Measurements from ENCODE around the gene ANAPC1. TPM values are rescaled to one million over a fixed set of nuclear protein-coding genes. Genes with fewer than 3 reads are reported as not detected.

ANAPC1 gene
- total RNA-seq, 1 experiment from 2014 or later = 94.4 TPM

DNA sequence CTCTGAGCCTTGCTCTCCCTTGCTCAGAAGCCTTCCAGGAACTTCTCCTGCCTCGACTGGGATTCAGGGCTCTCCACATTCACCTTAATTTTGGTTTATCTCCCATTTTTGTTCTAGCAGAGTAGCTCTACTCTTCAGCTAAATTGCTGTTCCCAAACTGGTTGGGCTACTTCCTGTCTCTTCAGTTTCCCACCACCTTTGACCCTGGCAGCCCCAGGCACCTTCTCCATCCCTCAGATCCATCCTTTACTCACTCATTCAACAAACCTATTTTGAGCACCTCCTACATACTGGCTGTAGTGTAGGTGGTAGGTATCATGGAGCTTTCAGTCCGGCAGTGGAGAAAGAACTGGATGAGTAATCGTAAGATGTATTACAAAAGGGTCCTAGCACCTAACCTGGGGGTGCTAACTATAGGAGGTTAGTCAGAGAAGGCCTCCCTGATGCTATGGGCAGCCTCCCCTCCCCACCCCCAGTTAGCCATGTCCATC is 40.7 kb upstream of the ANAPC1 start:
- no peak overlapping the region for H3K27ac ChIP-seq (ENCODE audit: low read length)
- H2AFZ ChIP-seq (ENCODE audit: low read length) = no peak overlapping the region
- H3K9ac ChIP-seq (ENCODE audit: low read length) = no peak overlapping the region
- DNase-seq = peak; percentile 29
- no peaks in the 10 kb centered on the region for H3K27me3 ChIP-seq (ENCODE audit: low read length)
- no peaks in the 10 kb centered on the region for H3K9me3 ChIP-seq (ENCODE audit: low read length)
- ATAC-seq = no peak
- intact Hi-C loops (cut with micrococcal nuclease) = no loop called here
- H3K4me2 ChIP-seq (ENCODE audit: low read length) = no peak overlapping the region
- no peaks in the 10 kb centered on the region for H3K9me2 ChIP-seq (replicated peaks; ENCODE audit: low read length)
- H3F3A ChIP-seq (ENCODE audit: low read length, unreplicated experiment) = no peaks in the 10 kb centered on the region
- ChIA-PET CTCF (no interaction called here), POLR2A (ENCODE audit: unreplicated experiment) (no interaction called here)
- H3K79me2 ChIP-seq (ENCODE audit: low read length) = no peaks in the 10 kb centered on the region
- H3K36me3 ChIP-seq (ENCODE audit: low read depth, low read length) = no peaks in the 10 kb centered on the region
- TF ChIP-seq EZH2phosphoT487 (IDR thresholded peaks at IDR 0.05; ENCODE audit: borderline replicate concordance, low read length) = no peak
- TF ChIP-seq, protein P1, sequence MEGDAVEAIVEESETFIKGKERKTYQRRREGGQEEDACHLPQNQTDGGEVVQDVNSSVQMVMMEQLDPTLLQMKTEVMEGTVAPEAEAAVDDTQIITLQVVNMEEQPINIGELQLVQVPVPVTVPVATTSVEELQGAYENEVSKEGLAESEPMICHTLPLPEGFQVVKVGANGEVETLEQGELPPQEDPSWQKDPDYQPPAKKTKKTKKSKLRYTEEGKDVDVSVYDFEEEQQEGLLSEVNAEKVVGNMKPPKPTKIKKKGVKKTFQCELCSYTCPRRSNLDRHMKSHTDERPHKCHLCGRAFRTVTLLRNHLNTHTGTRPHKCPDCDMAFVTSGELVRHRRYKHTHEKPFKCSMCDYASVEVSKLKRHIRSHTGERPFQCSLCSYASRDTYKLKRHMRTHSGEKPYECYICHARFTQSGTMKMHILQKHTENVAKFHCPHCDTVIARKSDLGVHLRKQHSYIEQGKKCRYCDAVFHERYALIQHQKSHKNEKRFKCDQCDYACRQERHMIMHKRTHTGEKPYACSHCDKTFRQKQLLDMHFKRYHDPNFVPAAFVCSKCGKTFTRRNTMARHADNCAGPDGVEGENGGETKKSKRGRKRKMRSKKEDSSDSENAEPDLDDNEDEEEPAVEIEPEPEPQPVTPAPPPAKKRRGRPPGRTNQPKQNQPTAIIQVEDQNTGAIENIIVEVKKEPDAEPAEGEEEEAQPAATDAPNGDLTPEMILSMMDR (conservative IDR thresholded peaks at IDR 0.05; ENCODE audit: low read depth, low read length) = no peak
- no peak for TF ChIP-seq EZH2 (IDR thresholded peaks at IDR 0.05; ENCODE audit: low read length, unreplicated experiment)
- BruUV-seq (replicated peaks) = no TSS peak
- H3K4me3 ChIP-seq (ENCODE audit: low read length) = no peak overlapping the region
- H4K20me1 ChIP-seq (ENCODE audit: low read length) = no peaks in the 10 kb centered on the region
- H3K4me1 ChIP-seq (ENCODE audit: insufficient read depth, low read length) = peaks cover 22% of the 10 kb centered on the region

DNA sequence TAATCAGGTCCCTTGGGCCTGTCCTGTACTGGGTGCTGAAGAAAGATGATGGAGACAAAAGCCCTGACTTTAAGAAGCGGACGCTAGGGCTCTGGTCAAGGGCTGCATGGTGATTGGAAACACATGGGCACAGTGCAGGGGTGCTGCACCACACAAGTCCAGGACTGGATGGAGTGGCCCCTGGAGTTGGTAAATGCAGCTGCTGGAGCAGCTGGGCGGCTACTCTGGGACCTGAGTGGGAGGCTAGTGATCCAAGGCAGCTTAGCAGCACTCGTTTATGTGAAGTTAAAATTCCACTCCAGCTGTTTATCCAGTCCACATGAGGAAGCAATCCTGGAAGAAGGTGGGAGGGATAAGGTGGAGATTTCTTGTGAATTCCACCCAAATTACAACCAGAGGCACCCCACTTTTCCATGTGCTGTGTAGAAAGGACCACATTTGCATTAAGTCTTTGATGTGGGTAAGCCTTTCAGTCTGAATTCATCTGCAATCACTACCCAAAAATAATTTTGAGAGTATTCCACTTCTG is 39.3 kb upstream of the ANAPC1 start:
- Histone ChIP-seq H3K27me3 (ENCODE audit: low read length) (no peaks in the 10 kb centered on the region), H3K9ac (ENCODE audit: low read length) (no peak overlapping the region), H3K4me3 (ENCODE audit: low read length) (no peak overlapping the region), H4K20me1 (ENCODE audit: low read length) (no peaks in the 10 kb centered on the region), H3K9me3 (ENCODE audit: low read length) (no peaks in the 10 kb centered on the region), H3K79me2 (ENCODE audit: low read length) (no peaks in the 10 kb centered on the region), H2AFZ (ENCODE audit: low read length) (no peak overlapping the region), H3K36me3 (ENCODE audit: low read depth, low read length) (no peaks in the 10 kb centered on the region), H3K27ac (ENCODE audit: low read length) (no peak overlapping the region), H3K9me2 (replicated peaks; ENCODE audit: low read length) (no peaks in the 10 kb centered on the region), H3K4me1 (ENCODE audit: insufficient read depth, low read length) (peaks cover 30% of the 10 kb centered on the region), H3F3A (ENCODE audit: low read length, unreplicated experiment) (no peaks in the 10 kb centered on the region), H3K4me2 (ENCODE audit: low read length) (no peak overlapping the region)
- POLR2A ChIA-PET (ENCODE audit: unreplicated experiment) = no interaction called here
- ATAC-seq (no peak), DNase-seq (no peak)
- no TSS peak for BruUV-seq (replicated peaks)
- CTCF ChIA-PET = no interaction called here
- intact Hi-C loops (cut with micrococcal nuclease) = no loop called here
- TF ChIP-seq, protein P1 (conservative IDR thresholded peaks at IDR 0.05; ENCODE audit: low read depth, low read length) = no peak
- no peak for TF ChIP-seq EZH2 (IDR thresholded peaks at IDR 0.05; ENCODE audit: low read length, unreplicated experiment)
- TF ChIP-seq EZH2phosphoT487 (IDR thresholded peaks at IDR 0.05; ENCODE audit: borderline replicate concordance, low read length) = no peak

DNA sequence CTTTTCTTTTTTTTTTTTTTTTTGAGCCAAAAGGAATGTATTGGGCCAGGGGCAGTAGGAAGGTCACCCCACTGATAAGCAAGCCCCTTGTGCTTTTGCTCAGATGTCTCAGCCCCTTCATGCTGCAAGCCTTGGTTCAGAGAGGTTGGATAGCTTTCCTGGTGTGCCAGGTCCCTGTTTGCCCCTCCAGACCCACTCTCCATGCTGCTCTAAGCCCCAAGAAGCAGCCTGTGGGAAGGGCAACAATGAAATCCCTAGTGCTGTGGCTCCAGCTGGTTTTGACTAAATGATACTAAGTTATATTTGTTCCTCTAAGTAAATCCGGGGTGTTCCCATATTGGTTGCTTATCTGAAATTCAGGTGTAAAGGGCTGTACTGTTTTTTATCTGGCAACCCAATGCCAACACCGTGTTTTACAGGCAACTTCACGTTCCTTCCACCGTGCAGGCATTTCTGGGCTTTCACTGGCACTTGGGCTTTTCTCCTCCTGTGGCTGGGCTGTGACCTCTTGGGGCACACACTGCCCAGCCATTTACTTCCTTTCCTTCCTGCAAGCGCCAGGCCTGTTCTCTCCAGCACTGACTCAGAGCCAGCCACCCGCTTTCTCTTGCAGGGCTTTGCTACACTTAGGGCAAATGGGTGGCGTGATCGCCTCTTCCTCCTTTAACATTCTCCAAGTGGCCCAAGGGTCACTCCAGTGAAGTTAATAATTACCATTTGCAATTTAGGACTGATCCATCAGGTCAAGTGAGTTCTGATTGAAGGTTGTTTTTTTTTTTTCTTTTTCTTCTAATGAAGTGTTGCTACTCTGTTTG is 36.0 kb upstream of the ANAPC1 start:
- BruUV-seq (replicated peaks) = no TSS peak
- Histone ChIP-seq H3K4me2 (ENCODE audit: low read length) (peak overlapping the region; percentile 29; the same call in 1 of the 2 replicates), H3K36me3 (ENCODE audit: low read depth, low read length) (no peaks in the 10 kb centered on the region), H3K4me1 (ENCODE audit: insufficient read depth, low read length) (peaks cover 25% of the 10 kb centered on the region), H3K79me2 (ENCODE audit: low read length) (no peaks in the 10 kb centered on the region), H3K27ac (ENCODE audit: low read length) (no peak overlapping the region), H3K9me2 (replicated peaks; ENCODE audit: low read length) (no peaks in the 10 kb centered on the region), H3K27me3 (ENCODE audit: low read length) (no peaks in the 10 kb centered on the region), H3F3A (ENCODE audit: low read length, unreplicated experiment) (no peaks in the 10 kb centered on the region), H3K9ac (ENCODE audit: low read length) (no peak overlapping the region), H2AFZ (ENCODE audit: low read length) (no peak overlapping the region), H4K20me1 (ENCODE audit: low read length) (no peaks in the 10 kb centered on the region), H3K9me3 (ENCODE audit: low read length) (no peaks in the 10 kb centered on the region), H3K4me3 (ENCODE audit: low read length) (no peak overlapping the region)
- ATAC-seq = peak; percentile 81
- ChIA-PET POLR2A (ENCODE audit: unreplicated experiment) (no interaction called here), CTCF (no interaction called here)
- TF ChIP-seq EZH2phosphoT487 (IDR thresholded peaks at IDR 0.05; ENCODE audit: borderline replicate concordance, low read length) (no peak), EZH2 (IDR thresholded peaks at IDR 0.05; ENCODE audit: low read length, unreplicated experiment) (no peak)
- TF ChIP-seq, protein P1 (conservative IDR thresholded peaks at IDR 0.05; ENCODE audit: low read depth, low read length) = no peak
- peak; percentile 70 for DNase-seq
- intact Hi-C loops (cut with micrococcal nuclease) = no loop called here
